ENCODE data around the gene CT45A10. TPM values are rescaled to one million over a fixed set of nuclear protein-coding genes. Genes with fewer than 3 reads are reported as not detected.

CT45A10 gene, protein sequence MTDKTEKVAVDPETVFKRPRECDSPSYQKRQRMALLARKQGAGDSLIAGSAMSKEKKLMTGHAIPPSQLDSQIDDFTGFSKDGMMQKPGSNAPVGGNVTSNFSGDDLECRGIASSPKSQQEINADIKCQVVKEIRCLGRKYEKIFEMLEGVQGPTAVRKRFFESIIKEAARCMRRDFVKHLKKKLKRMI
- total RNA-seq: not detected in 2 replicates

DNA sequence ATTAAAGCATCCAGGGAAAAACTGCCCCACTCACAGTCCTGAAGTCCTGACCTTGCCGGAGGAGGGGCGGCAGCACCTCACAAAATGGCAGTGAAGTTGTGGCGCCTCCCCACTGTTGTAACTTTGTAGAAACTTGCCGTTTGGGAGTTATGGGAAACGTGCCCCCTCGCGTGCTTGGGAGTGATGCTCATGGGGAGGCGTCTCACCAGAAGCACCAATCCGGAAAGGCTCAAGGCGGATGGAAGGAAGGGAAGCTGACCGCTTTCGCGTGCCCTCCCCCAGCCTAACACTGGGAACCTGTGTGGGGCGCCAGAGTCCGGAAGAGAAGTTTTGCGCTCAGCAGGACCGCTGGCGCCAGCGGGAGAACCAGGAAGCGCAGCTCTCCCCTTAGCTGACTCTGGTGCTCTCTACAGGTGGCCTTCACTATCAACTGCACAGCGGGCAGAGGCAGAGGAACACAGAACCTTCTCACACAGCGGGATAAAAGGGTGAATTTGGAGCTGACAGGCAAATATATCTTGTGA lies at the start of gene CT45A10, which contains the start of gene SAGE1:
TSS of gene CT45A10 (minus strand) at position 151 of the 524 bp plus-strand sequence. CDS start 8,100 bp downstream, outside the sequence.
TSS of gene SAGE1 (plus strand) at position 423 of the 524 bp plus-strand sequence. CDS start 2,527 bp downstream, outside the sequence.

DNA sequence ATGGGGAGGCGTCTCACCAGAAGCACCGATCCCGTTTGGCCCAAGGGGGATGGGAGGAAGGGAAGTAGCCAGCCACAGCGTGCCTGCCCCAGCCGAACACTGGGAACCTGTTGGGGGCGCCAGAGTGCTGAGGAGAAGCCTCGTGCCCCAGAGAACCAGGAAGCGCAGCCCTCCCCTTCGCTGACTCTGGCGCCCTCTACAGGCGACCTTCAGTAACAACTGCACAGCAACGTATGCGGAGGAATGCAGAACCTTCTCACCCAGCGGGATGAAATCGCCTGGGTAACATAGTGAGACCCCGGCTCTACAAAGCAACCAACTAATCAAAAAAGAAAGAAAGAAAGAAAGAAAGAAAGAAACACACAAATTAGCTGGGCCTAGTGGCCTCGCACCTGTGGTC lies 21.5 kb downstream of the CT45A10 start, which contains the start of gene CT45A9:
TSS of gene CT45A9 (minus strand) at position 101 of the 400 bp plus-strand sequence. CDS start 3,751 bp downstream, outside the sequence.

DNA sequence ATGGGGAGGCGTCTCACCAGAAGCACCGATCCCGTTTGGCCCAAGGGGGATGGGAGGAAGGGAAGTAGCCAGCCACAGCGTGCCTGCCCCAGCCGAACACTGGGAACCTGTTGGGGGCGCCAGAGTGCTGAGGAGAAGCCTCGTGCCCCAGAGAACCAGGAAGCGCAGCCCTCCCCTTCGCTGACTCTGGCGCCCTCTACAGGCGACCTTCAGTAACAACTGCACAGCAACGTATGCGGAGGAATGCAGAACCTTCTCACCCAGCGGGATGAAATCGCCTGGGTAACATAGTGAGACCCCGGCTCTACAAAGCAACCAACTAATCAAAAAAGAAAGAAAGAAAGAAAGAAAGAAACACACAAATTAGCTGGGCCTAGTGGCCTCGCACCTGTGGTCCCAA lies 38.8 kb downstream of the CT45A10 start, which contains the start of gene CT45A8:
TSS of gene CT45A8 (minus strand) at position 101 of the 400 bp plus-strand sequence. CDS start 3,755 bp downstream, outside the sequence.

DNA sequence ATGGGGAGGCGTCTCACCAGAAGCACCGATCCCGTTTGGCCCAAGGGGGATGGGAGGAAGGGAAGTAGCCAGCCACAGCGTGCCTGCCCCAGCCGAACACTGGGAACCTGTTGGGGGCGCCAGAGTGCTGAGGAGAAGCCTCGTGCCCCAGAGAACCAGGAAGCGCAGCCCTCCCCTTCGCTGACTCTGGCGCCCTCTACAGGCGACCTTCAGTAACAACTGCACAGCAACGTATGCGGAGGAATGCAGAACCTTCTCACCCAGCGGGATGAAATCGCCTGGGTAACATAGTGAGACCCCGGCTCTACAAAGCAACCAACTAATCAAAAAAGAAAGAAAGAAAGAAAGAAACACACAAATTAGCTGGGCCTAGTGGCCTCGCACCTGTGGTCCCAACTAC lies 56.1 kb downstream of the CT45A10 start, which contains the start of gene CT45A7:
TSS of gene CT45A7 (minus strand) at position 101 of the 400 bp plus-strand sequence. CDS start 3,747 bp downstream, outside the sequence.

Other genes with a start within 250 kb of the CT45A10 start
- not detected in 2 replicates for gene CT45A1, start 179.8 kb downstream of the CT45A10 start, total RNA-seq
- gene CT45A3, start 125.3 kb downstream of the CT45A10 start, total RNA-seq: not detected in 2 replicates
- not detected in 2 replicates for gene CT45A5, start 107.9 kb downstream of the CT45A10 start, total RNA-seq
- gene CT45A6, start 90.7 kb downstream of the CT45A10 start, total RNA-seq: not detected in 2 replicates
- gene CT45A2, start 73.4 kb downstream of the CT45A10 start, total RNA-seq: not detected in 2 replicates
- gene CT45A7, start 56.2 kb downstream of the CT45A10 start, total RNA-seq: not detected in 2 replicates
- not detected in 2 replicates for gene CT45A8, start 38.9 kb downstream of the CT45A10 start, total RNA-seq
- not detected in 2 replicates for gene CT45A9, start 21.6 kb downstream of the CT45A10 start, total RNA-seq
- gene SAGE1, start 272 bp upstream of the CT45A10 start, total RNA-seq: not detected in 2 replicates
- gene MMGT1, start 80.5 kb upstream of the CT45A10 start, total RNA-seq: 5.0 and 9.8 TPM in 2 replicates
- gene SLC9A6, start 92.0 kb upstream of the CT45A10 start, total RNA-seq: 10.2 and 15.9 TPM in 2 replicates